ENCODE measurements around the gene BCDIN3D. TPM values are rescaled to one million over a fixed set of nuclear protein-coding genes. Genes with fewer than 3 reads are reported as not detected.

Gene BCDIN3D
- total and polyA plus RNA-seq, 2 experiments from 2014 or later, result 3.5 to 5.6 TPM

- no peak for DNase-seq (ENCODE audit: low spot score)
These were observed 36.5 kb downstream of the BCDIN3D start for GRCh38 chr12:49806321-49806813.

GRCh38 chr12:49805409-49805808, 37.5 kb downstream of the BCDIN3D start:
- H3K79me2 ChIP-seq, result peaks cover 25% of the 10 kb centered on the region
- 94% methylated on average over 5 of the region's 5 CpGs for WGBS (ENCODE audit: low lambda C conversion rate, missing lambda C conversion rate)
- H3K4me1 ChIP-seq (ENCODE audit: insufficient read depth), result peaks cover 20% of the 10 kb centered on the region
- peaks cover 9% of the 10 kb centered on the region for H4K20me1 ChIP-seq (ENCODE audit: insufficient read depth, poor library complexity, severe bottlenecking)
- H3K4me2 ChIP-seq, result no peak overlapping the region
- no peaks in the 10 kb centered on the region for H3K9me3 ChIP-seq (ENCODE audit: low read depth)
- no peak for DNase-seq (ENCODE audit: low spot score)
- H3K27ac ChIP-seq, result no peak overlapping the region
- no peak overlapping the region for H2AFZ ChIP-seq
- no peaks in the 10 kb centered on the region for H3K27me3 ChIP-seq
- no peaks in the 10 kb centered on the region for H3K36me3 ChIP-seq (replicated peaks; ENCODE audit: insufficient read depth, low read depth)
- TF ChIP-seq EZH2phosphoT487 (IDR thresholded peaks at IDR 0.05; ENCODE audit: low read depth, severe bottlenecking, unreplicated experiment), result no peak
- no peak for TF ChIP-seq CTCF (IDR thresholded peaks at IDR 0.05; ENCODE audit: poor library complexity)
- no peak for TF ChIP-seq EZH2 (IDR thresholded peaks at IDR 0.05; ENCODE audit: borderline replicate concordance)
- H3K4me3 ChIP-seq, result no peak overlapping the region
- H3K9me2 ChIP-seq (replicated peaks; ENCODE audit: insufficient read depth), result no peaks in the 10 kb centered on the region

More at GRCh38 chr12:49806321-49806813, 36.5 kb downstream of the BCDIN3D start:
- Histone ChIP-seq H3K79me2 (peaks cover 32% of the 10 kb centered on the region), H2AFZ (no peak overlapping the region), H3K27me3 (no peaks in the 10 kb centered on the region), H3K4me3 (no peak overlapping the region), H3K4me1 (ENCODE audit: insufficient read depth) (peaks cover 22% of the 10 kb centered on the region), H3K9me3 (ENCODE audit: low read depth) (no peaks in the 10 kb centered on the region), H4K20me1 (ENCODE audit: insufficient read depth, poor library complexity, severe bottlenecking) (peaks cover 11% of the 10 kb centered on the region), H3K27ac (no peak overlapping the region), H3K4me2 (no peak overlapping the region), H3K9me2 (replicated peaks; ENCODE audit: insufficient read depth) (no peaks in the 10 kb centered on the region), H3K36me3 (replicated peaks; ENCODE audit: insufficient read depth, low read depth) (no peaks in the 10 kb centered on the region)
- WGBS (ENCODE audit: low lambda C conversion rate, missing lambda C conversion rate), result 81% methylated on average over 7 of the region's 7 CpGs
- TF ChIP-seq EZH2phosphoT487 (IDR thresholded peaks at IDR 0.05; ENCODE audit: low read depth, severe bottlenecking, unreplicated experiment), result no peak
- TF ChIP-seq EZH2 (IDR thresholded peaks at IDR 0.05; ENCODE audit: borderline replicate concordance), result no peak
- no peak for TF ChIP-seq CTCF (IDR thresholded peaks at IDR 0.05; ENCODE audit: poor library complexity)

GRCh38 chr12:49804821-49805220, 38.1 kb downstream of the BCDIN3D start:
- no peaks in the 10 kb centered on the region for H3K36me3 ChIP-seq (replicated peaks; ENCODE audit: insufficient read depth, low read depth)
- 94% methylated on average over 10 of the region's 10 CpGs for WGBS (ENCODE audit: low lambda C conversion rate, missing lambda C conversion rate)
- H2AFZ ChIP-seq, result no peak overlapping the region
- H3K9me2 ChIP-seq (replicated peaks; ENCODE audit: insufficient read depth), result no peaks in the 10 kb centered on the region
- no peak for DNase-seq (ENCODE audit: low spot score)
- H4K20me1 ChIP-seq (ENCODE audit: insufficient read depth, poor library complexity, severe bottlenecking), result peaks cover 9% of the 10 kb centered on the region
- no peaks in the 10 kb centered on the region for H3K27me3 ChIP-seq
- no peak overlapping the region for H3K4me3 ChIP-seq
- no peak overlapping the region for H3K27ac ChIP-seq
- H3K4me1 ChIP-seq (ENCODE audit: insufficient read depth), result peaks cover 15% of the 10 kb centered on the region
- no peak overlapping the region for H3K4me2 ChIP-seq
- no peak for TF ChIP-seq CTCF (IDR thresholded peaks at IDR 0.05; ENCODE audit: poor library complexity)
- TF ChIP-seq EZH2 (IDR thresholded peaks at IDR 0.05; ENCODE audit: borderline replicate concordance), result no peak
- no peak for TF ChIP-seq EZH2phosphoT487 (IDR thresholded peaks at IDR 0.05; ENCODE audit: low read depth, severe bottlenecking, unreplicated experiment)
- H3K79me2 ChIP-seq, result peaks cover 21% of the 10 kb centered on the region
- H3K9me3 ChIP-seq (ENCODE audit: low read depth), result no peaks in the 10 kb centered on the region

Measured in hepatocyte (in vitro differentiated cells).